Endodermal cell (in vitro differentiated cells): ENCODE data around the gene CAT. TPM values are rescaled to one million over a fixed set of nuclear protein-coding genes. Genes with fewer than 3 reads are reported as not detected.

Source experiments
- DNase-seq: peaks from one replicate; pipeline ENCODE4 v3.0.0-alpha.2; 2017
- H3K27ac ChIP-seq: 2 replicates; pipeline ENCODE4 v1.5.1; 2013; ENCODE audit warnings: mild to moderate bottlenecking, low read depth, low read length, moderate library complexity
- H3K27me3 ChIP-seq: 2 replicates; pipeline ENCODE4 v1.6.1; 2013; ENCODE audit warnings: mild to moderate bottlenecking, low read length, moderate library complexity; ENCODE audit not compliant: insufficient read depth, control insufficient read depth, poor library complexity, severe bottlenecking
- H3K36me3 ChIP-seq: 2 replicates; pipeline ENCODE4 v1.7.0; 2013; ENCODE audit warnings: mild to moderate bottlenecking, low read length, moderate library complexity; ENCODE audit not compliant: control insufficient read depth, insufficient read depth
- H3K4me1 ChIP-seq: one replicate; pipeline ENCODE4 v1.7.0; 2013; ENCODE audit warnings: low read length; ENCODE audit not compliant: control insufficient read depth, insufficient read depth
- H3K4me3 ChIP-seq: 2 replicates; pipeline ENCODE4 v1.5.1; 2013; ENCODE audit warnings: mild to moderate bottlenecking, low read length, moderate library complexity
- H3K9ac ChIP-seq: 2 replicates; pipeline ENCODE4 v1.6.1; 2013; ENCODE audit warnings: mild to moderate bottlenecking, low read length, moderate library complexity; ENCODE audit not compliant: poor library complexity, severe bottlenecking; ENCODE audit errors: extremely low read depth
- H3K9me3 ChIP-seq: 2 replicates; pipeline ENCODE4 v1.6.1; 2013; ENCODE audit warnings: mild to moderate bottlenecking, low read length, moderate library complexity; ENCODE audit not compliant: control insufficient read depth
- H3K27ac Mint-ChIP-seq: 2 replicates; pipeline ENCODE4 v1.8.0; 2020; ENCODE audit warnings: mixed read lengths
- H3K27me3 Mint-ChIP-seq: 2 replicates; pipeline ENCODE4 v1.8.0; 2021; ENCODE audit warnings: mild to moderate bottlenecking, mixed read lengths; ENCODE audit not compliant: insufficient read depth
- H3K36me3 Mint-ChIP-seq: 2 replicates; pipeline ENCODE4 v1.8.0; 2020; ENCODE audit warnings: low read depth, mixed read lengths
- H3K4me1 Mint-ChIP-seq: 2 replicates; pipeline ENCODE4 v1.8.0; 2020; ENCODE audit warnings: mixed read lengths
- H3K4me3 Mint-ChIP-seq: 2 replicates; pipeline ENCODE4 v1.8.0; 2020; ENCODE audit warnings: mild to moderate bottlenecking, moderate library complexity, mixed read lengths
- H3K9me3 Mint-ChIP-seq: 2 replicates; pipeline ENCODE4 v1.8.0; 2020; ENCODE audit warnings: mild to moderate bottlenecking, mixed read lengths
- CTCF ChIP-seq: fragments of 200-600 bp; sonication (generic); conservative IDR thresholded peaks from 2 replicates; pipeline ENCODE4 v1.5.0; 2021; ENCODE audit warnings: antibody characterized with exemption, mild to moderate bottlenecking
- WGBS, 2 experiments: methylation state at CpG; one replicate each; pipeline versions ENCODE4 v1.1.5 to v1.1.7; 2013; ENCODE audit warnings: missing lambda C conversion rate in 2 of 2, mixed read lengths in 1 of 2; ENCODE audit not compliant: insufficient coverage in 1 of 2, insufficient read length in 1 of 2; 5-methylcytosine and 5-hydroxymethylcytosine counted together
- total RNA-seq, 2 donors: library from RNA; stranded (reverse); fragmentation: NEBNext Ultra II Directional in 1 of 2; extraction: Animal tissue kit (Norgen Biotek cat#: 25700) in 1 of 2; gene quantifications; 2 replicates in 1 of 2; 3 replicates in 1 of 2; pipeline ENCODE4 v1.2.1, GENCODE V29; 2021

Gene CAT
- total RNA-seq, 2 donors from 2014 or later: 18.9 to 23.4 TPM

DNA sequence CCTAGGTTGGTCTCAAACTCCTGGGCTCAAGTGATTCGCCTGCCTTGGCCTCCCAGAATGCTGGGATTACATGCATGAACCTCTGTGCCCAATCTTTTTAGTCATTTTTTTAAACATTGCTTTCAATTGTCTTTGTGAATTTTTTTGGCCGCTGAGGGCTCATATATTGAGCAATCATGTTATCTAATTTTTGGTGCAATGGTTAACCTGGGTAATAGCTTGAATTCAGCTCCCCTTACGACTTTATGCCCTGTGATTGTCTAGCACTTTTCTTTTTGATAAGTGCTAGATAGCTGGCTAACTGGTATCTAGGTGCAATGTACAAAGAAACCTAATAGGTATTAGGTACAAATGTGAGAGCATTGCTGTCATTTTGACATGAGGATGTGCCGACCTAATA lies 35.3 kb upstream of the CAT start:
- peaks cover 19% of the 10 kb centered on the region for H3K27me3 Mint-ChIP-seq
- no peak overlapping the region for H3K27ac Mint-ChIP-seq
- H3K36me3 Mint-ChIP-seq: no peaks in the 10 kb centered on the region
- DNase-seq: no peak
- no peak for TF ChIP-seq CTCF
- H3K4me1 Mint-ChIP-seq: no peaks in the 10 kb centered on the region
- no peaks in the 10 kb centered on the region for H3K36me3 ChIP-seq
- H3K27me3 ChIP-seq: peaks cover 5% of the 10 kb centered on the region
- WGBS, 2 experiments: 87 to 100% methylated on average over 2 to 4 of the region's 4 CpGs
- H3K4me3 ChIP-seq: no peak overlapping the region
- peaks cover 5% of the 10 kb centered on the region for H3K9me3 Mint-ChIP-seq
- H3K9me3 ChIP-seq: peaks cover 11% of the 10 kb centered on the region
- no peaks in the 10 kb centered on the region for H3K4me1 ChIP-seq
- H3K9ac ChIP-seq: no peak overlapping the region
- no peak overlapping the region for H3K27ac ChIP-seq
- no peak overlapping the region for H3K4me3 Mint-ChIP-seq

DNA sequence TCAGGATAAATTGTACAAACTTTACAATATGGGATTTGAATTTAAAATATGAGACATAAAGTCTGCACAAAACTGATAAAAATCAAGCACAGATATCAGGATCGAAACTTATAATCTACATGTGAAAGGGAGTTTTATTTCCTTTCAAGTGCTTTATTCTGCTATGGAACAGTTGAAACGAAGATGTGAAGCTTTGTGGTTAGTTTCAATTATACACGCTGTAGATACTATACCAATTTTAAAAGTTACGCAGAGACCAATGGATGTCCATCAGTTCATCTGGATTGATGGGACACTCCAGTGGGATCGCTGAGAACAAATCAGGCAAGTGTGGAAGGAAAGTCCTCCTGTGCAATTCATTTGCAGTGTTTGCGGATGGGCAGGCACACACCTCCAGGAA lies 34.5 kb upstream of the CAT start:
- Mint-ChIP-seq H3K27ac (no peak overlapping the region), H3K4me3 (no peak overlapping the region)
- WGBS, 2 experiments: 93 to 95% methylated on average over 5 to 6 of the region's 6 CpGs

DNA sequence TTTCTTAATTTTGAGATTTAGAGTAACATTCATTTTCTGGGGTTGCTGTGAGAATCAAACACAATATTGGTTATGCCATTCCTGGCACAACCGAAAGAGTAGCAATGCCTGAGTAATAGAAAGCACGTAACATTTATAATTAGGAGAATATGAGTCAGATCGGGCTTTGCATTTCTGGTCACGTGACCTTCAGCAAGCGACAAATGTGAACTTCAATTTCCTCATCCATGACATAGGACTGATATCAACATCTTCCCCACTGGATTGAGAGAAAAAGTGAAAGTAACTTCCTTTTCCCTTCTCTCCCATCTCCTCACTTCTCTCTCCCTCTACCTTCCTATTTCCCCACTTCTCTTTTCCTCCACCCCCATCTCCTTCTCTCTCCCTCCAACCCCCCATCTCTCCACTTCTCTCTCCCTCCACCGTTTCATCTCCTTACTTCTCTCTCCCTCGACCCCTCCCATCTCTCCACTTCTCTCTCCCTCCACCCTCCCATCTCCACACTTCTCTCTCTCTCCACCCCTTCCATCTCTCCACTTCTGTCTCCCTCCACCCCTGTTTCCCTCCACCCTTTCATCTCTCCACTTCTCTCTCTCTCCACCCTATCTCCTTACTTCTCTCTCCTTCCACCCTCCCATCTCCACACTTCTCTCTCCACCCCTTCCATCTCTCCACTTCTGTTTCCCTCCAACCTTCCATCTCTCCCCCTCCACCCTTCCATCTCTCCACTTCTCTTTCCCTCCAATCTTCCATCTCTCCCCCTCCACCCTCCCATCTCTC lies 33.5 kb upstream of the CAT start:
- Histone ChIP-seq H3K9me3 (peaks cover 5% of the 10 kb centered on the region), H3K27ac (no peak overlapping the region), H3K4me3 (no peak overlapping the region), H3K36me3 (no peaks in the 10 kb centered on the region), H3K9ac (no peak overlapping the region), H3K4me1 (no peaks in the 10 kb centered on the region), H3K27me3 (peaks cover 5% of the 10 kb centered on the region)
- no peak for TF ChIP-seq CTCF
- H3K4me3 Mint-ChIP-seq: no peak overlapping the region
- H3K27ac Mint-ChIP-seq: no peak overlapping the region
- peaks cover 19% of the 10 kb centered on the region for H3K27me3 Mint-ChIP-seq
- H3K9me3 Mint-ChIP-seq: peaks cover 3% of the 10 kb centered on the region
- WGBS, 2 experiments: 86 to 90% methylated on average over 4 to 7 of the region's 7 CpGs
- H3K36me3 Mint-ChIP-seq: no peaks in the 10 kb centered on the region
- H3K4me1 Mint-ChIP-seq: no peaks in the 10 kb centered on the region
- no peak for DNase-seq

More for the DNA sequence above, 34.5 kb upstream of the CAT start:
- Histone ChIP-seq H3K4me3 (no peak overlapping the region), H3K9me3 (peaks cover 11% of the 10 kb centered on the region), H3K4me1 (no peaks in the 10 kb centered on the region), H3K27me3 (peaks cover 5% of the 10 kb centered on the region), H3K9ac (no peak overlapping the region), H3K27ac (no peak overlapping the region), H3K36me3 (no peaks in the 10 kb centered on the region)
- no peak for DNase-seq
- Mint-ChIP-seq H3K27me3 (peaks cover 19% of the 10 kb centered on the region), H3K36me3 (no peaks in the 10 kb centered on the region), H3K4me1 (no peaks in the 10 kb centered on the region), H3K9me3 (peaks cover 5% of the 10 kb centered on the region)
- no peak for TF ChIP-seq CTCF
